Keratinocyte (primary cell): ENCODE results near the gene MGAT5. TPM values are rescaled to one million over a fixed set of nuclear protein-coding genes. Genes with fewer than 3 reads are reported as not detected.

ENCODE experiments used
- DNase-seq: peaks from one replicate; pipeline ENCODE4 v3.0.0-alpha.2; 2011; ENCODE audit warnings: low read depth, missing footprints, low spot score
- FAIRE-seq: peaks from 2 replicates; lab custom pipeline; 2011; peaks lifted over from hg19 to GRCh38; lab: Jason Lieb, UNC
- H2AFZ ChIP-seq: 2 replicates; pipeline ENCODE4 v1.6.0; 2012; ENCODE audit warnings: low read length, control low read depth, inconsistent platforms; ENCODE audit not compliant: control insufficient read depth
- H3K27ac ChIP-seq: 2 replicates; pipeline ENCODE4 v1.5.1; 2011; ENCODE audit warnings: low read length; ENCODE audit not compliant: control insufficient read depth, insufficient read depth
- H3K27me3 ChIP-seq: 3 replicates; pipeline ENCODE4 v1.6.0; 2011; ENCODE audit warnings: low read length; ENCODE audit not compliant: control insufficient read depth, insufficient read depth; ENCODE audit errors: extremely low read depth
- H3K36me3 ChIP-seq, 2 experiments: 2 replicates in 1 of 2; 3 replicates in 1 of 2; pipeline ENCODE4 v1.5.1; 2011; ENCODE audit warnings: low read length in 2 of 2, mild to moderate bottlenecking in 1 of 2; ENCODE audit not compliant: control insufficient read depth in 2 of 2, insufficient read depth in 2 of 2; ENCODE audit errors: extremely low read depth in 1 of 2
- H3K4me1 ChIP-seq: 3 replicates; pipeline ENCODE4 v1.5.1; 2011; ENCODE audit warnings: low read length; ENCODE audit not compliant: control insufficient read depth, insufficient read depth; ENCODE audit errors: extremely low read depth
- H3K4me2 ChIP-seq: 3 replicates; pipeline ENCODE4 v1.6.0; 2011; ENCODE audit warnings: low read depth, low read length; ENCODE audit not compliant: control insufficient read depth, insufficient read depth; ENCODE audit errors: extremely low read depth
- H3K4me3 ChIP-seq, 3 experiments: fragments of 200-600 bp in 1 of 3; sonication (generic) in 1 of 3; 2 replicates in 2 of 3; 3 replicates in 1 of 3; pipeline ENCODE4 v1.5.1; 2011 to 2016; ENCODE audit warnings: low read length in 3 of 3, mild to moderate bottlenecking in 3 of 3, control low read depth in 2 of 3, inconsistent platforms in 1 of 3, low read depth in 1 of 3, mixed read lengths in 1 of 3, mixed run types in 1 of 3, moderate library complexity in 1 of 3; ENCODE audit not compliant: control insufficient read depth in 2 of 3, insufficient read depth in 2 of 3; ENCODE audit errors: extremely low read depth in 1 of 3
- H3K79me2 ChIP-seq: 2 replicates; pipeline ENCODE4 v1.6.0; 2012; ENCODE audit warnings: low read length; ENCODE audit not compliant: control insufficient read depth, insufficient read depth
- H3K9ac ChIP-seq: 3 replicates; pipeline ENCODE4 v1.6.0; 2011; ENCODE audit warnings: low read length; ENCODE audit not compliant: control insufficient read depth, insufficient read depth; ENCODE audit errors: extremely low read depth
- H3K9me1 ChIP-seq: 3 replicates; pipeline ENCODE4 v1.6.0; 2011; ENCODE audit warnings: low read length; ENCODE audit not compliant: control insufficient read depth, insufficient read depth; ENCODE audit errors: extremely low read depth
- H3K9me3 ChIP-seq: 2 replicates; pipeline ENCODE4 v1.5.1; 2012; ENCODE audit warnings: low read depth, low read length; ENCODE audit not compliant: control insufficient read depth
- H4K20me1 ChIP-seq: 3 replicates; pipeline ENCODE4 v1.6.0; 2011; ENCODE audit warnings: low read length; ENCODE audit not compliant: control insufficient read depth, insufficient read depth; ENCODE audit errors: extremely low read depth
- CTCF ChIP-seq, 3 experiments: IDR thresholded peaks in 1 of 3; conservative IDR thresholded peaks in 1 of 3; optimal IDR thresholded peaks in 1 of 3; 2 replicates in 2 of 3; 3 replicates in 1 of 3; pipeline versions ENCODE3 to v1.5.1; 2011; ENCODE audit warnings: low read length in 3 of 3, mild to moderate bottlenecking in 3 of 3, moderate library complexity in 2 of 3, control low read depth in 1 of 3, inconsistent platforms in 1 of 3; ENCODE audit not compliant: insufficient read depth in 2 of 3; ENCODE audit errors: extremely low read depth in 1 of 3
- EZH2 ChIP-seq: IDR thresholded peaks from one replicate; pipeline ENCODE4 v1.6.1; 2012; ENCODE audit warnings: inconsistent platforms, mild to moderate bottlenecking, low read length, moderate library complexity
- dilution Hi-C: fragments of 300-500 bp; cut with MboI; formaldehyde crosslinking; loops from one replicate; pipeline ENCODE4 v1.7.0; 2020; ENCODE audit warnings: low sequenced_read_pairs; ENCODE audit not compliant: extremely low pct_ligation_motif_present
- polyA plus RNA-seq, 5 experiments: library from polyadenylated mRNA; depleted of rRNA in 3 of 5; stranded (reverse) in 3 of 5; stranded (forward) in 1 of 5; unstranded in 1 of 5; fragments of >200 nt; gene quantifications; 1 replicate in 1 of 5; 2 replicates in 3 of 5; 3 replicates in 1 of 5; pipeline versions ENCODE4 v1.2.1 to v1.2.3, GENCODE V29; 2011 to 2012; ENCODE audit warnings: missing spikeins in 2 of 5, low read depth in 1 of 5, low replicate concordance in 1 of 5

MGAT5 gene
- polyA plus RNA-seq, 1 donor (not counting 4 experiments of a cell fraction or from before 2014, with no cell fraction given): 23.0 TPM

GRCh38 chr2:134458950-134459349, 205.1 kb downstream of the MGAT5 start:
- H3K4me1 ChIP-seq: peaks cover 8% of the 10 kb centered on the region
- no peaks in the 10 kb centered on the region for H3K9me1 ChIP-seq
- FAIRE-seq (no peak), DNase-seq (no peak)
- no peak overlapping the region for H3K27ac ChIP-seq
- no peak overlapping the region for H2AFZ ChIP-seq
- no peaks in the 10 kb centered on the region for H4K20me1 ChIP-seq
- H3K4me2 ChIP-seq: no peak overlapping the region
- no peaks in the 10 kb centered on the region for H3K79me2 ChIP-seq
- no peaks in the 10 kb centered on the region for H3K9me3 ChIP-seq
- dilution Hi-C loops: no loop called here
- peaks cover 0 to 2% of the 10 kb centered on the region in 2 experiments for H3K36me3 ChIP-seq
- H3K27me3 ChIP-seq: peaks cover 4% of the 10 kb centered on the region
- H3K9ac ChIP-seq: no peak overlapping the region
- TF ChIP-seq EZH2 (no peak), CTCF (optimal IDR thresholded peaks at IDR 0.05 in 1 of 3, IDR thresholded peaks at IDR 0.05 in 1 of 3, conservative IDR thresholded peaks at IDR 0.05 in 1 of 3; ENCODE audit: extremely low read depth in 1 of 3, insufficient read depth in 2 of 3, low read length in 3 of 3) (no peak)
- no peak overlapping the region for H3K4me3 ChIP-seq

GRCh38 chr2:134459706-134460406, 206.0 kb downstream of the MGAT5 start:
- Histone ChIP-seq H3K9me1 (no peaks in the 10 kb centered on the region), H2AFZ (no peak overlapping the region), H4K20me1 (no peaks in the 10 kb centered on the region), H3K36me3 (no peaks in the 10 kb centered on the region), H3K27ac (no peak overlapping the region), H3K4me3 (no peak overlapping the region), H3K79me2 (no peaks in the 10 kb centered on the region), H3K9ac (no peak overlapping the region), H3K4me2 (no peak overlapping the region), H3K4me1 (peaks cover 8% of the 10 kb centered on the region), H3K27me3 (peaks cover 4% of the 10 kb centered on the region), H3K9me3 (no peaks in the 10 kb centered on the region)
- TF ChIP-seq EZH2 (no peak), CTCF (optimal IDR thresholded peaks at IDR 0.05 in 1 of 3, IDR thresholded peaks at IDR 0.05 in 1 of 3, conservative IDR thresholded peaks at IDR 0.05 in 1 of 3; ENCODE audit: extremely low read depth in 1 of 3, insufficient read depth in 2 of 3, low read length in 3 of 3) (no peak)
- dilution Hi-C loops: no loop called here
- DNase-seq (no peak), FAIRE-seq (no peak)
